HG03460 (cell line): ENCODE measurements around the gene DIPK1B.
"Not testable (repeated sequence)": the region's sequence is repeated elsewhere in the genome, so short reads cannot be mapped to it uniquely, and the experiment has no call there.

Experiments used
- ATAC-seq: cut with Tn5 transposase; IDR thresholded peaks from one replicate; pipeline ENCODE4 v1.9.1; 2021; ENCODE audit not compliant: unreplicated experiment

DIPK1B gene

DNA sequence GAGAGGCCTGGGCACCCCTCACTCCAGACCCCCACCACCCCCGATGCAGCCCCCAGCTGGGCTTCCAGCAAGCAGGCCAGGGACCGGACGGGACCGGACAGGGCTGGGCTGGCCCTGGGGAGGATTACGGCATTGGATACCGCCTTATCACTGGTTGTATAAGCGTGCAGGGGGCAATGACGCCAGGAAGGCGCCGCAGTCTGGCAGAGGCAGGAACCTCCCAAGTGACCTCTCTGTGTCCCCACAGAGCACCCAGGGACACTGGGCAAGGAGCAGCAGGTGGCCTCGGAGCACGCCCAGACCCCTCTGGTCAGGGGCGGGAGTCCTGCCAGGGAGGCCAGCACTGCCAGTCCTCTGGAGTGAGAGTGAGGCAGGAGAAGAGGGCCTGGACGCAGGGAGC lies 52.7 kb downstream of the DIPK1B start:
- no peak for ATAC-seq

DNA sequence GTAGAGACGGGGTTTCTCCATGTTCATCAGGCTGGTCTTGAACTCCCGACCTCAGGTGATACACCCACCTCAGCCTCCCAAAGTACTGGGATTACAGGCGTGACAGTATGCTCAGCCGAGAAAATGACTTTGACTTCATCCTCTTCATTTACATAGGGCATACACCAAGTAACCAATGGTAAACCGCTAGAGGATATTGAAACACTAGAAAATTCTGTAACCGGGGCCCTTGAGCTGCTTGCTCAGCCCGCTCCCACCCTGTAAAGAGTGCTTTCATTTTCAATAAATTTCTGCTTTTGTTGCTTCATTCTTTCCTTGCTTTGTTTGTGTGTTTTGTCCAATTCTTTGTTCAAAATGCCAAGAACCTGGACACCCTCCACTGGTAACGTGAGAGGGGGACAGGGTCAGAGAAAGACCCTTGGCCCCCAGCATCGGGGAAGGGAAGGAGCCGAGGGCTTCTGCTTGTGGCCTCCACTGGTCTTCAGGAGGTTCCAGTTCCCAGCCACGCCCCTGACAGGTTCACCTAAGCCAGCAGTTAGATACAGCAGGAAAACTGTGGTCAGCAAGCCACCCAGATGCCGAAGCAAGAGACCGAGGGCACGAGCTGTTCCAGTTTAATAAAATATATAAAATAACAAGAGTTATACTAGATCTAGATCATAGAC lies 53.5 kb downstream of the DIPK1B start:
- peak; percentile 56 for ATAC-seq

DNA sequence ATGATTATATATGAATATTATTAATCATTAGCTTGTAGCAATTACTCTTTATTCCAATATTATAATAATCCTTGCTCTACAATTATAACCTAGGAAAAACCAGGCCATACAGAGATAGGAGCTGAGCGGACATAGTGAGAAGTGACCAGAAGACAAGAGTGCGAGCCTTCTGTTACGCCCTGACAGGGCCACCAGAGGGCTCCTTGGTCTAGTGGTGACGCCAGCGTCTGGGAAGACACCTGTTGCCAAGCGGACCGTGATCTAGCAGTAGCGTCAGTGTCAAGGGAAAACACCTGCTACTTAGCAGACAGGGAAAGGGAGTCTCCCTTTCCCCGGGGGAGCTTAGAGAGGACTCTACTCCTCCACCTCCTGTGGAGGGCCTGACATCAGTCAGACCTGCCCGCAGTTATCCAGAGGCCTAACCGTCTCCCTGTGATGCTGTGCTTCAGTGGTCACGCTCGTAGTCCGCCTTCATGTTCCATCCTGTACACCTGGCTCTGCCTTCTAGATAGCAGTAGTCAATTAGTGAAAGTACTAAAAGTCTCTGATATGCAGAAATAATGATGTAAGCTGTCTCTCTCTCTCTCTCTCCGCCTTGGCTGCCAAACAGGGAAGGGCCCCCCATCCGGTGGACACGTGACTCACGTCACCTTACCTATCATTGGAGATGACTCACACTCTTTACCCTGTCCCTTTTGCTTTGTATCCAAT lies 54.2 kb downstream of the DIPK1B start:
- ATAC-seq: not testable (repeated sequence)

DNA sequence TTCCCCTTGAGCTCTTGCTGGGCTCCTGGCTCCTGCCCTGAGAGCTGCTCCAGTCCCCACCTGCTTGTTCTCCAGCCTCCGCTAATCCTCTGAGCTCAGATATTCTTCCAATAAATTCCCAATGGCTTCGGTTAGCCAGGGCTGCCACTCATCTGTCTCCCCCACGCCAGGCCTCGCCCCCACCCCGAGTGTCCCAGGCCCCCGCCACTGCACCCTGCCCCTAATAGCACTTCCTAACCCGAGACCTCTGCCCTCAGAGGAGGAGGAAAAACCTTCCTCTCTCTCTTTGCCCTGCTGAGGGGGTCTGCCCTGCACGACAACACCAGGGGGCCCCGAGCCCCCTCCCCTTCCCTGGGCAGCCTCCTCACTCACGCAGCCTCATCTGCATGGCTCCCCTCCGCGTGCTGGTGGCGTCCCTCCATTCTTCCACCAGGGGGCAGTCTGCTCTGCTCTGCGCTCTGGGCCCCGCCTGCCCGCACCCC lies 57.4 kb downstream of the DIPK1B start:
- no peak for ATAC-seq

DNA sequence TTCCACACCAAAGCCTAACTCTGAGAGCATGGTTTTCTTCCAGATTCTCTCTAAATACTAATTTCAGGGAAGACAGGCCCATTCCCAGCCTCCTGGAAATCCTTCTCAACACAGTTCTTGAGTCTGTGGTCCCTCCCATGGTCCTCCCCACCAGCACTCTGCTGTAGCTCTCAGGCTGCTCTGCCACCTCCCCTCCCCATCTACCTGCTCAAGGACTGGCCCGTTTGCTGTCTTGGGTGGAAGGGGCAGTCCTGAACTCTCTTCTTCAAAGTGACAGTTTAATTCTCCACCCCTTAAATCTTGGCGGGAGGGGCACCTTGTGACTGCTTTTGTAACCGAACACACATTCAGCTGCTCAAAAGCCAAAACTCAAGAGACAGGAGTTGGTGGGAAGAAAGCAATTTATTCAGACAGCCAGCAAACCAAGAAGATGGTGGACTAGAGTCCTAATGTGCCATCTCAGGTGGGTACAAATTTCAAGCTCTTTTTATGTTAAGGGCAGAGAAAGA lies 59.6 kb downstream of the DIPK1B start:
- no peak for ATAC-seq

GRCh38 chr9:136773386-136774044 lies 61.1 kb downstream of the DIPK1B start:
- ATAC-seq: no peak
